K562 (cell line): ENCODE results near the gene LTBP2. TPM values are rescaled to one million over a fixed set of nuclear protein-coding genes. Genes with fewer than 3 reads are reported as not detected.

Experiments
- ATAC-seq: fragments of 200-7000 bp; cut with Tn5 transposase; 3 replicates; pipeline ENCODE4 v1.9.1; 2020; ENCODE audit warnings: moderate library complexity
- BruUV-seq: library from RNA; stranded (reverse); fragments of 400-500 nt; replicated peaks from 2 replicates; lab custom pipeline; 2021; lab: Mats Ljungman, UMichigan
- CTCF ChIA-PET: fragments of 300-600 bp; formaldehyde crosslinking; extraction: SDS; loops from one replicate; lab custom pipeline; 2021; ENCODE audit warnings: low intra/inter-chr PET ratio; lab: Yijun Ruan, JAX
- POLR2A ChIA-PET: fragments of 300-600, 350-650 bp; sonication (Branson Sonifier 250); formaldehyde crosslinking; extraction: SDS; loops from one replicate; lab custom pipeline; 2021; ENCODE audit warnings: antibody characterized with exemption, inconsistent platforms; lab: Yijun Ruan, JAX
- DNase-seq, 4 experiments: peaks; one replicate each; pipeline versions ENCODE4 v3.0.0 to v3.0.0-alpha.2; 2011 to 2018; ENCODE audit warnings: low spot score in 3 of 4, mixed read lengths in 3 of 4; ENCODE audit errors: extremely low read depth in 1 of 4
- FAIRE-seq: peaks from 2 replicates; lab custom pipeline; 2011; peaks lifted over from hg19 to GRCh38; lab: Jason Lieb, UNC
- H2AFZ ChIP-seq: 2 replicates; pipeline ENCODE4 v1.6.0; 2011; ENCODE audit warnings: low read depth, low read length, control low read depth, inconsistent platforms
- H3K27ac ChIP-seq: fragments of 200-600 bp; 3 replicates; pipeline ENCODE4 v1.8.0; 2011; ENCODE audit warnings: low read depth, mild to moderate bottlenecking, control low read depth, inconsistent platforms, low read length, moderate library complexity, mixed read lengths; ENCODE audit errors: extremely low read depth
- H3K27me3 ChIP-seq, 2 experiments: fragments of 300-600 bp in 1 of 2; 2 replicates in 1 of 2; 3 replicates in 1 of 2; pipeline versions ENCODE4 v1.6.0 to v1.8.0; 2011; ENCODE audit warnings: inconsistent platforms in 2 of 2, low read length in 2 of 2, mild to moderate bottlenecking in 1 of 2, mixed read lengths in 1 of 2, moderate library complexity in 1 of 2; ENCODE audit not compliant: control insufficient read depth in 2 of 2, insufficient read depth in 2 of 2
- H3K36me3 ChIP-seq: fragments of 300-600 bp; 3 replicates; pipeline ENCODE4 v1.8.0; 2011; ENCODE audit warnings: mild to moderate bottlenecking, low read length, inconsistent platforms; ENCODE audit not compliant: control insufficient read depth, insufficient read depth
- H3K4me1 ChIP-seq, 2 experiments: fragments of 200-600 bp in 1 of 2; replicated peaks in 1 of 2; 2 replicates in 1 of 2; 3 replicates in 1 of 2; pipeline versions ENCODE4 v1.5.1 to v1.8.0; 2011; ENCODE audit warnings: inconsistent platforms in 2 of 2, low read length in 2 of 2, mild to moderate bottlenecking in 1 of 2, mixed read lengths in 1 of 2, moderate library complexity in 1 of 2; ENCODE audit not compliant: control insufficient read depth in 2 of 2, insufficient read depth in 2 of 2
- H3K4me2 ChIP-seq: 2 replicates; pipeline ENCODE4 v1.6.1; 2011; ENCODE audit warnings: low read length, control low read depth, inconsistent platforms, mixed read lengths; ENCODE audit not compliant: insufficient read depth
- H3K4me3 ChIP-seq: fragments of 200-600 bp; sonication (generic), shearing (Covaris generic); 2 replicates; pipeline ENCODE4 v1.5.1; 2016; ENCODE audit warnings: control low read depth, inconsistent platforms
- H3K79me2 ChIP-seq: fragments of 200-600 bp; 3 replicates; pipeline ENCODE4 v1.8.0; 2011; ENCODE audit warnings: low read length, inconsistent platforms; ENCODE audit not compliant: control insufficient read depth, insufficient read depth
- H3K9ac ChIP-seq, 2 experiments: 2 replicates each; pipeline versions ENCODE4 v1.6.0 to v1.6.1; 2011; ENCODE audit warnings: low read depth in 2 of 2, low read length in 2 of 2, control low read depth in 1 of 2, inconsistent platforms in 1 of 2, mild to moderate bottlenecking in 1 of 2, mixed read lengths in 1 of 2; ENCODE audit not compliant: insufficient read depth in 1 of 2
- H3K9me1 ChIP-seq: one replicate; pipeline ENCODE4 v1.6.0; 2011; ENCODE audit warnings: inconsistent platforms, mild to moderate bottlenecking, low read length, moderate library complexity; ENCODE audit not compliant: control insufficient read depth, insufficient read depth
- H3K9me3 ChIP-seq: replicated peaks from 2 replicates; pipeline ENCODE4 v1.5.1; 2011; ENCODE audit warnings: low read depth, low read length, inconsistent platforms; ENCODE audit not compliant: control insufficient read depth, insufficient read depth
- H4K20me1 ChIP-seq: replicated peaks from 2 replicates; pipeline ENCODE4 v1.6.1; 2011; ENCODE audit warnings: low read length, inconsistent platforms, mixed read lengths; ENCODE audit not compliant: control insufficient read depth, insufficient read depth
- ESRRA ChIP-seq: fragments of 450-650 bp; IDR thresholded peaks from 2 replicates; pipeline ENCODE4 v1.6.1; 2014; ENCODE audit warnings: low read depth, mild to moderate bottlenecking, moderate library complexity, borderline replicate concordance
- HDAC8 ChIP-seq: fragments of 450-650 bp; IDR thresholded peaks from 2 replicates; pipeline ENCODE4 v1.6.1; 2016; ENCODE audit warnings: mild to moderate bottlenecking, missing genetic modification characterization, moderate library complexity, missing compliant biosample characterization
- KLF16 ChIP-seq: IDR thresholded peaks from 2 replicates; pipeline ENCODE4 v1.6.1; 2016; ENCODE audit warnings: antibody characterized with exemption
- MEIS2 ChIP-seq: fragments of 450-650 bp; IDR thresholded peaks from 2 replicates; pipeline ENCODE4 v1.6.1; 2014; ENCODE audit warnings: mild to moderate bottlenecking; ENCODE audit not compliant: partially characterized antibody
- NFIC ChIP-seq: fragments of 450-650 bp; IDR thresholded peaks from 2 replicates; pipeline ENCODE4 v1.6.1; 2017; ENCODE audit warnings: mild to moderate bottlenecking, inconsistent platforms
- ZNF212 ChIP-seq: fragments of 450-650 bp; formaldehyde crosslinking; IDR thresholded peaks from 2 replicates; pipeline ENCODE4 v1.4.0; 2020; ENCODE audit warnings: mild to moderate bottlenecking
- WGBS: fragments of 100-300 bp; shearing (Covaris generic); methylation state at CpG from one replicate; pipeline ENCODE4 v1.1.6; 2016; ENCODE audit warnings: low coverage, mixed read lengths; ENCODE audit not compliant: insufficient coverage; ENCODE audit errors: missing lambda C conversion rate; 5-methylcytosine and 5-hydroxymethylcytosine counted together
- in situ Hi-C: fragments of 300-500 bp; cut with MboI; formaldehyde crosslinking; loops from 4 replicates; pipeline ENCODE4 v1.15.0; 2018; ENCODE audit warnings: inconsistent platforms, mixed read lengths
- intact Hi-C: fragments of 100-400 bp; cut with micrococcal nuclease; formaldehyde crosslinking; loops from 2 replicates; pipeline ENCODE4 v1.14.2; 2022
- polyA plus RNA-seq, 8 experiments: library from polyadenylated mRNA; depleted of rRNA in 4 of 8; stranded (reverse) in 5 of 8; unstranded in 3 of 8; fragments of >200 nt; fragmentation: Nextera tagmentation in 2 of 8; fragmentation: Illumina TruSeq in 1 of 8; extraction: Ambion mirVana in 2 of 8; extraction: Trizol in 1 of 8; gene quantifications; 2 replicates each; pipeline versions ENCODE4 v1.2.1 to v1.2.3, GENCODE V29; 2011 to 2014; ENCODE audit warnings: inconsistent platforms in 1 of 8, missing spikeins in 1 of 8
- total RNA-seq, 7 experiments: library from RNA; depleted of rRNA in 6 of 7; stranded (reverse); fragments of >200 nt in 6 of 7; fragmentation: Illumina TruSeq in 2 of 7; extraction: Trizol in 2 of 7; gene quantifications; 2 replicates each; pipeline versions ENCODE4 v1.2.1 to v1.2.3, GENCODE V29; 2011 to 2021; ENCODE audit warnings: low replicate concordance in 1 of 7

LTBP2 gene
- total and polyA plus RNA-seq, 9 of the 15 experiments (the other 6 are each of a cell fraction or from before 2014, with no cell fraction given), result under 0.01 to 0.18 (median 0.03) TPM; not detected in 3

GRCh38 chr14:74593241-74593953 is 18.6 kb downstream of the LTBP2 start:
- 4% methylated on average over 9 of the region's 10 CpGs for WGBS
- no peak overlapping the region for H3K27ac ChIP-seq
- H3K36me3 ChIP-seq, result no peaks in the 10 kb centered on the region
- no peak for FAIRE-seq
- in situ Hi-C loops, result no loop called here
- no peak for ATAC-seq
- intact Hi-C loops, result no loop called here
- H3K4me3 ChIP-seq, result no peak overlapping the region
- no peaks in the 10 kb centered on the region for H3K9me1 ChIP-seq
- no peaks in the 10 kb centered on the region; a peak in 2 of 5 replicates for H3K4me1 ChIP-seq
- CTCF ChIA-PET, result no interaction called here
- POLR2A ChIA-PET, result interaction anchor here (0.6 to 1.4 kb wide), 2 partner anchors 10 to 23 kb away, joined by 3 to 4 read pairs; no protein-coding TSS in a partner anchor
- TF ChIP-seq ESRRA, result no peak
- TF ChIP-seq KLF16, result no peak
- TF ChIP-seq MEIS2, result no peak
- no peak for TF ChIP-seq NFIC
- TF ChIP-seq HDAC8 (tag), result no peak
- no peak for TF ChIP-seq ZNF212 (CRISPR knock-in tag)
- no peak overlapping the region for H3K9ac ChIP-seq
- no peak overlapping the region for H3K4me2 ChIP-seq
- no peak for DNase-seq
- H3K27me3 ChIP-seq, result peaks cover 0 to 47% of the 10 kb centered on the region in 2 experiments; a peak in 2 of 5 replicates
- no TSS peak for BruUV-seq
- no peaks in the 10 kb centered on the region for H3K9me3 ChIP-seq
- H4K20me1 ChIP-seq, result no peaks in the 10 kb centered on the region
- no peak overlapping the region for H2AFZ ChIP-seq
- no peaks in the 10 kb centered on the region for H3K79me2 ChIP-seq
